Neural cell (in vitro differentiated cells): Measurements from ENCODE around the gene BEND5.

Experiments used
- CTCF ChIP-seq: fragments of 450-650 bp; IDR thresholded peaks from 2 replicates; pipeline ENCODE4 v1.5.1; 2014; ENCODE audit warnings: antibody characterized with exemption, mild to moderate bottlenecking, moderate library complexity; ENCODE audit not compliant: poor library complexity, severe bottlenecking
- EP300 ChIP-seq: fragments of 450-650 bp; conservative IDR thresholded peaks from 2 replicates; pipeline ENCODE4 v1.6.1; 2014; ENCODE audit warnings: antibody characterized with exemption, mild to moderate bottlenecking, moderate library complexity; ENCODE audit not compliant: poor library complexity, severe bottlenecking
- REST ChIP-seq: IDR thresholded peaks from 2 replicates; pipeline ENCODE4 v1.6.1; 2012; ENCODE audit warnings: borderline replicate concordance
- TAF1 ChIP-seq: IDR thresholded peaks from 2 replicates; pipeline ENCODE4 v1.6.1; 2012; ENCODE audit warnings: low read depth

GRCh38 chr1:48687282-48688045 is 89.2 kb downstream of the BEND5 start:
- TF ChIP-seq CTCF = no peak
- no peak for TF ChIP-seq TAF1
- TF ChIP-seq EP300 = no peak
- TF ChIP-seq REST = no peak
